ENCODE data around the gene JUN.

DNA sequence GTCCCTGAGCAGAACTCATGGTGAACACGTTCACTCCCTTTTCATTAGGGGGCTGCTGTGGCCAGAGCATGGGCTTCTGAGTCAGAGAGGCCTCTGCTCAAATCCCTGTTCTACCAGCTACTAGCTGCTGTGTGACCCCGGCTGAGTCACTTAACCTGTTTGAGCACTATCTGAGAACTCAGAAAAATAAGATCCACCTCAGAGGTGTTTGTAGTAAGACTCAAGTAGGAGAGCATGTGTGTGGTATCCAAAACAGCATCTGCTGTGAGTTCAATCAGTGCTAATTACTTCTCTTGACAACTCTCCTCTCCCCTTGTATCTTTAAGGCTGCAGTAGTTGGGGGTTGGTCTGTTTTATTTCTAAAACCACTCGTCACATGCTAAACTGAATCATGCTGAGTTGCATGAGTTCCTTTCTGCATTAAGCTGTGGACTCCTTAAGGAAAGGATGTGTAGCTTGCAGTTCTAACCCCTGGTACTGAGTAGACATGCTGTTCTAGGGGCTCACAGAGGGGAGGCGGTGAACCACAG is 39.7 kb upstream of the JUN start:
- TF ChIP-seq GATA2 (IDR thresholded peaks at IDR 0.05; ENCODE audit: low read depth, low read length) (no peak), GATA3 (IDR thresholded peaks at IDR 0.05; ENCODE audit: low read depth, low read length) (no peak)

All from SH-SY5Y (cell line).